GM23338 (cell line): ENCODE measurements around the gene DYNLT2B. TPM values are rescaled to one million over a fixed set of nuclear protein-coding genes. Genes with fewer than 3 reads are reported as not detected.

Experiments used
- ATAC-seq: fragments of 200-7000 bp; cut with Tn5 transposase; 3 replicates; pipeline ENCODE4 v1.9.1; 2020
- DNase-seq: peaks from one replicate; pipeline ENCODE4 v3.0.0-alpha.2; 2015; ENCODE audit warnings: low spot score
- H2AFZ ChIP-seq: fragments of 200-600 bp; sonication (generic); 2 replicates; pipeline ENCODE4 v1.8.0; 2016; ENCODE audit warnings: antibody characterized with exemption, mild to moderate bottlenecking, moderate library complexity
- H3F3A ChIP-seq: fragments of 200-600 bp; sonication (generic); replicated peaks from 2 replicates; pipeline ENCODE4 v1.8.0; 2017; ENCODE audit warnings: antibody characterized with exemption, mixed run types, low read depth
- H3K27ac ChIP-seq: fragments of 200-600 bp; sonication (generic); 2 replicates; pipeline ENCODE4 v1.6.1; 2016; ENCODE audit warnings: low read depth
- H3K27me3 ChIP-seq: fragments of 200-600 bp; sonication (generic); 2 replicates; pipeline ENCODE4 v1.8.0; 2016; ENCODE audit warnings: mild to moderate bottlenecking, mixed run types, moderate library complexity; ENCODE audit not compliant: insufficient read depth
- H3K36me3 ChIP-seq: fragments of 200-600 bp; sonication (generic); 2 replicates; pipeline ENCODE4 v1.8.0; 2016; ENCODE audit warnings: mild to moderate bottlenecking; ENCODE audit not compliant: insufficient read depth
- H3K4me1 ChIP-seq: fragments of 200-600 bp; sonication (generic); 2 replicates; pipeline ENCODE4 v1.8.0; 2016; ENCODE audit warnings: mild to moderate bottlenecking, moderate library complexity; ENCODE audit not compliant: insufficient read depth
- H3K4me2 ChIP-seq: fragments of 200-600 bp; sonication (generic); 2 replicates; pipeline ENCODE4 v1.7.1; 2017; ENCODE audit warnings: mixed run types
- H3K4me3 ChIP-seq: fragments of 200-600 bp; sonication (generic); 2 replicates; pipeline ENCODE4 v1.6.1; 2016; ENCODE audit warnings: mixed run types
- H3K79me2 ChIP-seq: fragments of 200-600 bp; sonication (generic); replicated peaks from 2 replicates; pipeline ENCODE4 v1.8.0; 2017; ENCODE audit warnings: mild to moderate bottlenecking; ENCODE audit not compliant: insufficient read depth
- H3K9me2 ChIP-seq: fragments of 200-600 bp; sonication (generic); 2 replicates; pipeline ENCODE4 v1.8.0; 2017; ENCODE audit not compliant: insufficient read depth
- H4K20me1 ChIP-seq: fragments of 200-600 bp; sonication (generic); replicated peaks from 2 replicates; pipeline ENCODE4 v1.8.0; 2017; ENCODE audit warnings: mild to moderate bottlenecking; ENCODE audit not compliant: insufficient read depth
- H3K27ac Mint-ChIP-seq: 2 replicates; pipeline ENCODE4 v1.8.0; 2020; ENCODE audit warnings: inconsistent platforms, mild to moderate bottlenecking, moderate library complexity, mixed read lengths
- H3K27me3 Mint-ChIP-seq: 3 replicates; pipeline ENCODE4 v1.8.0; 2022; ENCODE audit warnings: low read depth, mild to moderate bottlenecking, moderate library complexity, mixed read lengths, inconsistent platforms; ENCODE audit not compliant: insufficient read depth, poor library complexity
- H3K36me3 Mint-ChIP-seq: 3 replicates; pipeline ENCODE4 v1.8.0; 2021; ENCODE audit warnings: low read depth, mild to moderate bottlenecking, inconsistent platforms, moderate library complexity, mixed read lengths
- H3K4me1 Mint-ChIP-seq: 3 replicates; pipeline ENCODE4 v1.8.0; 2020; ENCODE audit warnings: mild to moderate bottlenecking, inconsistent platforms, mixed read lengths
- H3K4me3 Mint-ChIP-seq: 3 replicates; pipeline ENCODE4 v1.8.0; 2021; ENCODE audit warnings: moderate library complexity, mild to moderate bottlenecking, inconsistent platforms, mixed read lengths
- H3K9me3 Mint-ChIP-seq: 3 replicates; pipeline ENCODE4 v1.8.0; 2020; ENCODE audit warnings: moderate library complexity, mild to moderate bottlenecking, inconsistent platforms, mixed read lengths
- CREB1 ChIP-seq: fragments of 250-450 bp; sonication (Bioruptor Pico); IDR thresholded peaks from 2 replicates; pipeline ENCODE4 v1.5.0; 2020; ENCODE audit warnings: low read depth, mild to moderate bottlenecking, moderate library complexity
- EZH2 ChIP-seq: fragments of 200-600 bp; sonication (generic); IDR thresholded peaks from one replicate; pipeline ENCODE4 v1.8.0; 2017; ENCODE audit warnings: antibody characterized with exemption, mild to moderate bottlenecking, low read depth; ENCODE audit not compliant: unreplicated experiment
- EZH2phosphoT487 ChIP-seq: fragments of 200-600 bp; sonication (generic); IDR thresholded peaks from one replicate; pipeline ENCODE4 v1.8.1; 2018; ENCODE audit warnings: antibody characterized with exemption; ENCODE audit not compliant: unreplicated experiment
- NANOG ChIP-seq: IDR thresholded peaks from 2 replicates; pipeline ENCODE4 v1.6.1; 2016; ENCODE audit warnings: antibody characterized with exemption, borderline replicate concordance
- POLR2AphosphoS5 ChIP-seq: IDR thresholded peaks from 2 replicates; pipeline ENCODE4 v1.6.1; 2016; ENCODE audit warnings: antibody characterized with exemption, low read depth
- ZNF114 ChIP-seq: fragments of 250-450 bp; sonication (Bioruptor Pico); IDR thresholded peaks from 2 replicates; pipeline ENCODE4 v1.5.0; 2020; ENCODE audit warnings: mild to moderate bottlenecking, moderate library complexity
- ZNF331 ChIP-seq: fragments of 250-450 bp; sonication (Bioruptor Pico); IDR thresholded peaks from 2 replicates; pipeline ENCODE4 v1.5.0; 2020; ENCODE audit warnings: low read depth, mild to moderate bottlenecking, moderate library complexity
- polyA plus RNA-seq: library from polyadenylated mRNA; unstranded; fragments of >200 nt; fragmentation: Nextera tagmentation; extraction: Ambion mirVana; gene quantifications from 2 replicates; pipeline ENCODE4 v1.2.1, GENCODE V29; 2016
- total RNA-seq: library from RNA; depleted of rRNA; stranded (reverse); fragments of >200 nt; shearing (Covaris generic); gene quantifications from 2 replicates; pipeline ENCODE4 v1.2.3, GENCODE V29; 2014
- TF ChIP-seq, protein P1 (sequence below), 2 experiments: fragments of 200-600 bp in 1 of 2; sonication (generic) in 1 of 2; conservative IDR thresholded peaks; 2 replicates each; pipeline versions ENCODE4 v1.5.1 to v1.6.1; 2016 to 2017; ENCODE audit warnings: antibody characterized with exemption in 2 of 2, low read depth in 2 of 2, mild to moderate bottlenecking in 2 of 2, moderate library complexity in 1 of 2
- TF ChIP-seq, protein P2 (sequence below): fragments of 250-450 bp; sonication (Bioruptor Pico); IDR thresholded peaks from 2 replicates; pipeline ENCODE4 v1.5.0; 2020; ENCODE audit warnings: mild to moderate bottlenecking, moderate library complexity
- TF ChIP-seq, protein P3 (sequence below): IDR thresholded peaks from 2 replicates; pipeline ENCODE4 v1.6.1; 2016; ENCODE audit warnings: antibody characterized with exemption

DYNLT2B gene
- total and polyA plus RNA-seq, 2 experiments from 2014 or later: 11.3 to 42.7 TPM

DNA sequence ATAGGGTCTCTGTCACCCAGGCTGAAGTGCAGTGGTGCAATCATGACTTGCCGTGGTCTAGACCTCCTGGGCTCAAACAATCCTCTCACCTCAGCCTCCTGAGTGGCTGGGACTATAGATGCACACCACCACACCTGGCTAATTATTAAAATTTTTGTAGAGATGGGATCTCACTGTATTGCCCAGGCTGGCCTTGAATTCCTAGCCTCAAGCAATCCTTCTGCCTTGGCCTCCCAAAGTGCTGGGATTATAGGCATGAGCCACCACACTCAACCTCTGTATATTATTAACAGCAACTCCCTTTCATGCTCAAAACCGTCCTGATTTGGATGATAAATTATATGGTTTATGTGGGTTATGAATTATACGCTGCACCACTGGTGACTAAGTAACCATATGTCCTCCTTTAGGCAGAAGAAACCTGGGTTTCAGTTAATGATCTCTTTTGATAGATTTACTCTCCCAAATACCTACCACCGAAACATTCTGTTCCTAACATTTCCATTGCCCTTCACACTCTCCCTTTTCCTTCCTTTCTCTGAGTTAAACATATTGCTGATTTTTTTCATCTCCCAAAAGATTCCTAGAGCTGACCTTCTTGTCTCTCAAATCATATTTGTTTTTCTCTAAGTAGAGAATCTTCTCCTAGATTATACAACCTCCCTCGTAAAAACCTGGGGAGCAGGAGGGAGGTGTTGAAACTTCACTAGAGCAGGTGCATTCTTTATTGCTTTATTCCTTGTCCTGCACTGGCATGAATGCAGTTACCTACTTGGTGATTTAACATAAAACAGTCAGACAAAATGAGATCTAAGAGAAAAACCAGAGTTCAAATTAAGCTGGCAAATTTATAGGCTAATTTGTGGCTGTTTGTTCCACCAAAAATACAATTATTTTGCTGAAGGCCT lies 63.4 kb downstream of the DYNLT2B start:
- no peaks in the 10 kb centered on the region for H3K27me3 Mint-ChIP-seq
- ATAC-seq (no peak), DNase-seq (no peak)
- Histone ChIP-seq H3K79me2 (no peaks in the 10 kb centered on the region), H3K4me3 (no peak overlapping the region), H3K27me3 (no peaks in the 10 kb centered on the region), H3K4me2 (no peak overlapping the region), H4K20me1 (no peaks in the 10 kb centered on the region), H3K9me2 (no peaks in the 10 kb centered on the region), H3K36me3 (no peaks in the 10 kb centered on the region), H3F3A (peaks cover 4% of the 10 kb centered on the region; the same call in 1 of the 2 replicates), H2AFZ (no peak overlapping the region), H3K27ac (no peak overlapping the region), H3K4me1 (no peaks in the 10 kb centered on the region)
- H3K9me3 Mint-ChIP-seq: no peaks in the 10 kb centered on the region
- no peak overlapping the region for H3K27ac Mint-ChIP-seq
- H3K4me3 Mint-ChIP-seq: no peak overlapping the region
- no peaks in the 10 kb centered on the region for H3K4me1 Mint-ChIP-seq
- no peaks in the 10 kb centered on the region; the same call in 2 of the 3 replicates for H3K36me3 Mint-ChIP-seq
- TF ChIP-seq EZH2phosphoT487 (no peak), CREB1 (CRISPR knock-in tag) (no peak)

DNA sequence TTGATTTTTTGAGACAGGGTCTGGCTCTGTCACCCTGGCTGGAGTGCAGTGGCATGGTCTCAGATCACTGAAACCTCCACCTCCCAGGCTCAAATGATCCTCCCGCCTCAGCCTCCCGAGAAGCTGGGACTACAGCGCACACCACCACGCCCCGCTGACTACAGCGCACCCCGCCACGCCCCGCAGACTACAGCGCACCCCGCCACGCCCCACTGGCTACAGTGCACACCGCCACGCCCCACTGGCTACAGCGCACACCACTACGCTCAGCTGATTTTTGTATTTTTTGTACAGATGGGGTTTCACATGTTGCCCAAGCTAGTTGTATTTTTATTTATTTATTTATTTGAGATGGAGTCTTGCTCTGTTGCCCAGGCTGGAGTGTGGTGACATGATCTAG lies 66.1 kb downstream of the DYNLT2B start:
- Histone ChIP-seq H2AFZ (no peak overlapping the region), H3K9me2 (no peaks in the 10 kb centered on the region), H3K27ac (no peak overlapping the region), H3K36me3 (no peaks in the 10 kb centered on the region), H3F3A (peaks cover 4% of the 10 kb centered on the region; the same call in 1 of the 2 replicates), H3K4me3 (no peak overlapping the region), H3K4me2 (no peak overlapping the region), H4K20me1 (peaks cover 4% of the 10 kb centered on the region; the same call in 1 of the 2 replicates), H3K4me1 (no peaks in the 10 kb centered on the region), H3K27me3 (no peaks in the 10 kb centered on the region), H3K79me2 (no peaks in the 10 kb centered on the region)
- no peak overlapping the region for H3K27ac Mint-ChIP-seq
- ATAC-seq (no peak), DNase-seq (no peak)
- H3K4me3 Mint-ChIP-seq: no peak overlapping the region
- H3K27me3 Mint-ChIP-seq: no peaks in the 10 kb centered on the region
- peaks cover 3% of the 10 kb centered on the region; the same call in 2 of the 3 replicates for H3K36me3 Mint-ChIP-seq
- no peaks in the 10 kb centered on the region for H3K9me3 Mint-ChIP-seq
- no peaks in the 10 kb centered on the region for H3K4me1 Mint-ChIP-seq
- no peak for TF ChIP-seq ZNF114 (CRISPR knock-in tag)
- TF ChIP-seq, protein P1, sequence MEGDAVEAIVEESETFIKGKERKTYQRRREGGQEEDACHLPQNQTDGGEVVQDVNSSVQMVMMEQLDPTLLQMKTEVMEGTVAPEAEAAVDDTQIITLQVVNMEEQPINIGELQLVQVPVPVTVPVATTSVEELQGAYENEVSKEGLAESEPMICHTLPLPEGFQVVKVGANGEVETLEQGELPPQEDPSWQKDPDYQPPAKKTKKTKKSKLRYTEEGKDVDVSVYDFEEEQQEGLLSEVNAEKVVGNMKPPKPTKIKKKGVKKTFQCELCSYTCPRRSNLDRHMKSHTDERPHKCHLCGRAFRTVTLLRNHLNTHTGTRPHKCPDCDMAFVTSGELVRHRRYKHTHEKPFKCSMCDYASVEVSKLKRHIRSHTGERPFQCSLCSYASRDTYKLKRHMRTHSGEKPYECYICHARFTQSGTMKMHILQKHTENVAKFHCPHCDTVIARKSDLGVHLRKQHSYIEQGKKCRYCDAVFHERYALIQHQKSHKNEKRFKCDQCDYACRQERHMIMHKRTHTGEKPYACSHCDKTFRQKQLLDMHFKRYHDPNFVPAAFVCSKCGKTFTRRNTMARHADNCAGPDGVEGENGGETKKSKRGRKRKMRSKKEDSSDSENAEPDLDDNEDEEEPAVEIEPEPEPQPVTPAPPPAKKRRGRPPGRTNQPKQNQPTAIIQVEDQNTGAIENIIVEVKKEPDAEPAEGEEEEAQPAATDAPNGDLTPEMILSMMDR (conservative IDR thresholded peaks at IDR 0.05; ENCODE audit: low read depth in 2 of 2): no peak
- TF ChIP-seq ZNF331: no peak
- no peak for TF ChIP-seq EZH2
- TF ChIP-seq NANOG: no peak
- TF ChIP-seq EZH2phosphoT487: no peak
- TF ChIP-seq, protein P2, sequence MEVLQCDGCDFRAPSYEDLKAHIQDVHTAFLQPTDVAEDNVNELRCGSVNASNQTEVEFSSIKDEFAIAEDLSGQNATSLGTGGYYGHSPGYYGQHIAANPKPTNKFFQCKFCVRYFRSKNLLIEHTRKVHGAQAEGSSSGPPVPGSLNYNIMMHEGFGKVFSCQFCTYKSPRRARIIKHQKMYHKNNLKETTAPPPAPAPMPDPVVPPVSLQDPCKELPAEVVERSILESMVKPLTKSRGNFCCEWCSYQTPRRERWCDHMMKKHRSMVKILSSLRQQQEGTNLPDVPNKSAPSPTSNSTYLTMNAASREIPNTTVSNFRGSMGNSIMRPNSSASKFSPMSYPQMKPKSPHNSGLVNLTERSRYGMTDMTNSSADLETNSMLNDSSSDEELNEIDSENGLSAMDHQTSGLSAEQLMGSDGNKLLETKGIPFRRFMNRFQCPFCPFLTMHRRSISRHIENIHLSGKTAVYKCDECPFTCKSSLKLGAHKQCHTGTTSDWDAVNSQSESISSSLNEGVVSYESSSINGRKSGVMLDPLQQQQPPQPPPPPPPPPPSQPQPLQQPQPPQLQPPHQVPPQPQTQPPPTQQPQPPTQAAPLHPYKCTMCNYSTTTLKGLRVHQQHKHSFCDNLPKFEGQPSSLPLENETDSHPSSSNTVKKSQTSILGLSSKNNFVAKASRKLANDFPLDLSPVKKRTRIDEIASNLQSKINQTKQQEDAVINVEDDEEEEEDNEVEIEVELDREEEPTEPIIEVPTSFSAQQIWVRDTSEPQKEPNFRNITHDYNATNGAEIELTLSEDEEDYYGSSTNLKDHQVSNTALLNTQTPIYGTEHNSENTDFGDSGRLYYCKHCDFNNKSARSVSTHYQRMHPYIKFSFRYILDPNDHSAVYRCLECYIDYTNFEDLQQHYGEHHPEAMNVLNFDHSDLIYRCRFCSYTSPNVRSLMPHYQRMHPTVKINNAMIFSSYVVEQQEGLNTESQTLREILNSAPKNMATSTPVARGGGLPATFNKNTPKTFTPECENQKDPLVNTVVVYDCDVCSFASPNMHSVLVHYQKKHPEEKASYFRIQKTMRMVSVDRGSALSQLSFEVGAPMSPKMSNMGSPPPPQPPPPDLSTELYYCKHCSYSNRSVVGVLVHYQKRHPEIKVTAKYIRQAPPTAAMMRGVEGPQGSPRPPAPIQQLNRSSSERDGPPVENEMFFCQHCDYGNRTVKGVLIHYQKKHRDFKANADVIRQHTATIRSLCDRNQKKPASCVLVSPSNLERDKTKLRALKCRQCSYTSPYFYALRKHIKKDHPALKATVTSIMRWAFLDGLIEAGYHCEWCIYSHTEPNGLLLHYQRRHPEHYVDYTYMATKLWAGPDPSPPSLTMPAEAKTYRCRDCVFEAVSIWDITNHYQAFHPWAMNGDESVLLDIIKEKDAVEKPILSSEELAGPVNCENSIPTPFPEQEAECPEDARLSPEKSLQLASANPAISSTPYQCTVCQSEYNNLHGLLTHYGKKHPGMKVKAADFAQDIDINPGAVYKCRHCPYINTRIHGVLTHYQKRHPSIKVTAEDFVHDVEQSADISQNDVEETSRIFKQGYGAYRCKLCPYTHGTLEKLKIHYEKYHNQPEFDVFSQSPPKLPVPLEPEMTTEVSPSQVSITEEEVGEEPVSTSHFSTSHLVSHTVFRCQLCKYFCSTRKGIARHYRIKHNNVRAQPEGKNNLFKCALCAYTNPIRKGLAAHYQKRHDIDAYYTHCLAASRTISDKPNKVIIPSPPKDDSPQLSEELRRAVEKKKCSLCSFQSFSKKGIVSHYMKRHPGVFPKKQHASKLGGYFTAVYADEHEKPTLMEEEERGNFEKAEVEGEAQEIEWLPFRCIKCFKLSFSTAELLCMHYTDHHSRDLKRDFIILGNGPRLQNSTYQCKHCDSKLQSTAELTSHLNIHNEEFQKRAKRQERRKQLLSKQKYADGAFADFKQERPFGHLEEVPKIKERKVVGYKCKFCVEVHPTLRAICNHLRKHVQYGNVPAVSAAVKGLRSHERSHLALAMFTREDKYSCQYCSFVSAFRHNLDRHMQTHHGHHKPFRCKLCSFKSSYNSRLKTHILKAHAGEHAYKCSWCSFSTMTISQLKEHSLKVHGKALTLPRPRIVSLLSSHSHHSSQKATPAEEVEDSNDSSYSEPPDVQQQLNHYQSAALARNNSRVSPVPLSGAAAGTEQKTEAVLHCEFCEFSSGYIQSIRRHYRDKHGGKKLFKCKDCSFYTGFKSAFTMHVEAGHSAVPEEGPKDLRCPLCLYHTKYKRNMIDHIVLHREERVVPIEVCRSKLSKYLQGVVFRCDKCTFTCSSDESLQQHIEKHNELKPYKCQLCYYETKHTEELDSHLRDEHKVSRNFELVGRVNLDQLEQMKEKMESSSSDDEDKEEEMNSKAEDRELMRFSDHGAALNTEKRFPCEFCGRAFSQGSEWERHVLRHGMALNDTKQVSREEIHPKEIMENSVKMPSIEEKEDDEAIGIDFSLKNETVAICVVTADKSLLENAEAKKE (CRISPR knock-in tag): no peak
- TF ChIP-seq, protein P3, sequence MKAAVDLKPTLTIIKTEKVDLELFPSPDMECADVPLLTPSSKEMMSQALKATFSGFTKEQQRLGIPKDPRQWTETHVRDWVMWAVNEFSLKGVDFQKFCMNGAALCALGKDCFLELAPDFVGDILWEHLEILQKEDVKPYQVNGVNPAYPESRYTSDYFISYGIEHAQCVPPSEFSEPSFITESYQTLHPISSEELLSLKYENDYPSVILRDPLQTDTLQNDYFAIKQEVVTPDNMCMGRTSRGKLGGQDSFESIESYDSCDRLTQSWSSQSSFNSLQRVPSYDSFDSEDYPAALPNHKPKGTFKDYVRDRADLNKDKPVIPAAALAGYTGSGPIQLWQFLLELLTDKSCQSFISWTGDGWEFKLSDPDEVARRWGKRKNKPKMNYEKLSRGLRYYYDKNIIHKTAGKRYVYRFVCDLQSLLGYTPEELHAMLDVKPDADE: no peak
- TF ChIP-seq POLR2AphosphoS5: no peak
